NT2/D1 (cell line): Measurements from ENCODE around the gene CERS2.

Experiments
- SUZ12 ChIP-seq: IDR thresholded peaks from 2 replicates; pipeline ENCODE4 v1.6.1; 2011; ENCODE audit not compliant: insufficient read length, insufficient read depth; ENCODE audit errors: extremely low read depth
- YY1 ChIP-seq: IDR thresholded peaks from 2 replicates; pipeline ENCODE4 v1.6.1; 2011; ENCODE audit not compliant: insufficient read length, insufficient read depth
- ZNF274 ChIP-seq: IDR thresholded peaks from 2 replicates; pipeline ENCODE4 v1.6.1; 2011; ENCODE audit warnings: mild to moderate bottlenecking, low read depth, low read length

DNA sequence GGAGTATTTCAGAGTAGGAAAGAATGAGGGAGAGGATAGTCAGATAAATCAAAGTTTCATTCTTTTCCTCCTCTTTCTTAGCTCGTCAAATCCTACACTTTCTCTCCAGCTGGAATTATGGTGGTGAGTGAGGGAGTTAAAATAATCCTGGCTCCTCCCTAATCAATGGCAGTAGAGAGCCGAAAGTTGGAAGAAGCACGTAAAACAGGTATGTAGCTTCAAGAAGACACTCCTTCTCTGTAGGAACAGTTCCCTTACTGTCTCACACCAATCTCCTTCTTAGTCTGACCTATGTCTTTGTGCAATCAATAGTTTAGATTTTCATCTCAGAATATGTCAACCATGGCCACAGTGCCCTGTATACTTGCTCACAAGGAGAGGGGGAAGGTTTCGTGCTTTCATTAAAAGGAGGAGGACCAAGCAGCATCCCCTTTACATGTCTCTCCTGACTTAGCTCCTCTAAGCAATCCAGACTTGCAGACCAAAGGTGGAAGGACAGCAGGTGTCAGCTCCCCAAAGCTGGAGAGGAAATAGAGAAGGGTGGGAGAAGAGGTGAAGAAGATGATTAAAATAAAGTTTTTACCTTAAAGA is 31.2 kb upstream of the CERS2 start:
- TF ChIP-seq ZNF274 (no peak), YY1 (no peak), SUZ12 (no peak)
